ENCODE results near the gene LASP1. TPM values are rescaled to one million over a fixed set of nuclear protein-coding genes. Genes with fewer than 3 reads are reported as not detected.

Gene LASP1
- total RNA-seq, 4 donors from 2014 or later: 110 to 165 (median 137) TPM

- no peak for DNase-seq (ENCODE audit: low spot score in 2 of 2)
- Histone ChIP-seq H3K36me3 (peaks cover 4 to 71% (median 4%) of the 10 kb centered on the region in 3 donors), H3K9me3 (no peaks in the 10 kb centered on the region), H3K27me3 (no peaks in the 10 kb centered on the region), H3K4me3 (no peak overlapping the region), H3K4me1 (peaks cover 0 to 90% (median 61%) of the 10 kb centered on the region in 4 donors), H3K27ac (peak overlapping the region in 3 of 4 donors; percentile 37 to 77 (median 66))
- WGBS, 2 donors: 33 to 50% methylated on average over 7 of the region's 7 CpGs
- no peak for TF ChIP-seq EP300 (IDR thresholded peaks at IDR 0.05)
Observed at GRCh38 chr17:38894276-38894675, 24.4 kb downstream of the LASP1 start.

- Histone ChIP-seq H3K36me3 (peaks cover 1 to 50% (median 4%) of the 10 kb centered on the region in 3 donors), H3K4me1 (peaks cover 0 to 88% (median 78%) of the 10 kb centered on the region in 4 donors), H3K4me3 (no peak overlapping the region), H3K9me3 (no peaks in the 10 kb centered on the region), H3K27ac (peak overlapping the region; percentile 43 to 81 (median 78)), H3K27me3 (no peaks in the 10 kb centered on the region)
- no peak for DNase-seq (ENCODE audit: low spot score in 2 of 2)
- TF ChIP-seq POLR2A (IDR thresholded peaks at IDR 0.05): no peak
- no peak for TF ChIP-seq CTCF (IDR thresholded peaks at IDR 0.05)
- TF ChIP-seq EP300 (IDR thresholded peaks at IDR 0.05): no peak
- WGBS, 2 donors: 36 to 51% methylated on average over 11 to 13 of the region's 13 CpGs
Observed at GRCh38 chr17:38896346-38896954, 26.6 kb downstream of the LASP1 start.

- TF ChIP-seq POLR2A (IDR thresholded peaks at IDR 0.05) (no peak), EP300 (IDR thresholded peaks at IDR 0.05) (peak in 1 of 2 donors; percentile 55)
- Histone ChIP-seq H3K4me3 (no peak overlapping the region), H3K4me1 (peaks cover 0 to 91% (median 81%) of the 10 kb centered on the region in 4 donors), H3K27ac (peak overlapping the region; percentile 43 to 81 (median 78)), H3K27me3 (no peaks in the 10 kb centered on the region), H3K9me3 (no peaks in the 10 kb centered on the region), H3K36me3 (peaks cover 0 to 43% (median 4%) of the 10 kb centered on the region in 3 donors)
- 43 to 52% methylated on average over 4 to 6 of the region's 6 CpGs for WGBS, 2 donors
- peak; percentile 58 to 72 for DNase-seq (ENCODE audit: low spot score in 2 of 2)
Observed at GRCh38 chr17:38897176-38897575, 27.3 kb downstream of the LASP1 start.

GRCh38 chr17:38897671-38898290 is 27.9 kb downstream of the LASP1 start:
- TF ChIP-seq EP300 (IDR thresholded peaks at IDR 0.05): no peak
- WGBS, 2 donors: 52 to 61% methylated on average over 12 of the region's 12 CpGs
- DNase-seq (ENCODE audit: low spot score in 2 of 2): no peak
- no peaks in the 10 kb centered on the region for H3K9me3 ChIP-seq
- H3K36me3 ChIP-seq: peaks cover 0 to 37% (median 0%) of the 10 kb centered on the region in 3 donors
- H3K27me3 ChIP-seq: no peaks in the 10 kb centered on the region
- H3K4me1 ChIP-seq: peaks cover 0 to 91% (median 78%) of the 10 kb centered on the region in 4 donors
- no peak overlapping the region for H3K4me3 ChIP-seq
- H3K27ac ChIP-seq: peak overlapping the region in 3 of 4 donors; percentile 75 to 81 (median 81)

- H3K9me3 ChIP-seq: no peaks in the 10 kb centered on the region
- no peak for TF ChIP-seq POLR2A (IDR thresholded peaks at IDR 0.05)
- no peak for TF ChIP-seq EP300 (IDR thresholded peaks at IDR 0.05)
- TF ChIP-seq CTCF (IDR thresholded peaks at IDR 0.05): no peak
Observed at GRCh38 chr17:38898291-38898679, 28.4 kb downstream of the LASP1 start.

GRCh38 chr17:38898812-38899348 is 29.0 kb downstream of the LASP1 start:
- no peak for DNase-seq (ENCODE audit: low spot score in 2 of 2)

More at GRCh38 chr17:38898291-38898679, 28.4 kb downstream of the LASP1 start:
- H3K4me1 ChIP-seq: peaks cover 0 to 91% (median 75%) of the 10 kb centered on the region in 4 donors
- H3K27me3 ChIP-seq: no peaks in the 10 kb centered on the region
- peak overlapping the region; percentile 14 to 81 (median 78) for H3K27ac ChIP-seq
- peaks cover 0 to 34% (median 0%) of the 10 kb centered on the region in 3 donors for H3K36me3 ChIP-seq
- H3K4me3 ChIP-seq: no peak overlapping the region
- 39 to 42% methylated on average over 5 to 9 of the region's 9 CpGs for WGBS, 2 donors
- DNase-seq (ENCODE audit: low spot score in 2 of 2): no peak

More at GRCh38 chr17:38898812-38899348, 29.0 kb downstream of the LASP1 start:
- WGBS, 2 donors: 33 to 60% methylated on average over 4 to 11 of the region's 11 CpGs
- peaks cover 0 to 40% (median 0%) of the 10 kb centered on the region in 3 donors for H3K36me3 ChIP-seq
- TF ChIP-seq POLR2A (IDR thresholded peaks at IDR 0.05) (no peak), EP300 (IDR thresholded peaks at IDR 0.05) (no peak), CTCF (IDR thresholded peaks at IDR 0.05) (no peak)
- H3K9me3 ChIP-seq: no peaks in the 10 kb centered on the region
- peaks cover 0 to 91% (median 70%) of the 10 kb centered on the region in 4 donors for H3K4me1 ChIP-seq
- no peak overlapping the region for H3K4me3 ChIP-seq
- H3K27ac ChIP-seq: peak overlapping the region; percentile 14 to 81 (median 78)
- no peaks in the 10 kb centered on the region for H3K27me3 ChIP-seq

Measured in tibial nerve (tissue), 4 donors.